WERI-Rb-1 (cell line): Measurements from ENCODE around the gene C17orf107.

ENCODE experiments used
- DNase-seq: peaks from one replicate; pipeline ENCODE4 v3.0.0-alpha.2; 2020
- H3K27ac ChIP-seq: fragments of 250-450 bp; sonication (Bioruptor Pico); 2 replicates; pipeline ENCODE4 v1.5.1; 2020; ENCODE audit warnings: mild to moderate bottlenecking, moderate library complexity
- H3K27me3 ChIP-seq: fragments of 250-450 bp; sonication (Bioruptor Pico); 2 replicates; pipeline ENCODE4 v1.5.1; 2021; ENCODE audit warnings: mild to moderate bottlenecking, low read depth, moderate library complexity; ENCODE audit not compliant: insufficient read depth, severe bottlenecking
- H3K36me3 ChIP-seq: fragments of 250-450 bp; sonication (Bioruptor Pico); 2 replicates; pipeline ENCODE4 v1.5.1; 2020; ENCODE audit warnings: mild to moderate bottlenecking, moderate library complexity
- H3K4me3 ChIP-seq: 2 replicates; pipeline ENCODE4 v1.5.1; 2011; ENCODE audit warnings: low read depth, mild to moderate bottlenecking, control low read depth, low read length
- H3K9me3 ChIP-seq: fragments of 250-450 bp; sonication (Bioruptor Pico); 2 replicates; pipeline ENCODE4 v1.5.1; 2021; ENCODE audit warnings: mild to moderate bottlenecking, moderate library complexity; ENCODE audit not compliant: severe bottlenecking
- TF ChIP-seq, protein P1 (sequence below): IDR thresholded peaks from 2 replicates; pipeline ENCODE4 v1.5.1; 2011; ENCODE audit warnings: low read depth, mild to moderate bottlenecking, control low read depth, inconsistent platforms, low read length

The C17orf107 gene

DNA sequence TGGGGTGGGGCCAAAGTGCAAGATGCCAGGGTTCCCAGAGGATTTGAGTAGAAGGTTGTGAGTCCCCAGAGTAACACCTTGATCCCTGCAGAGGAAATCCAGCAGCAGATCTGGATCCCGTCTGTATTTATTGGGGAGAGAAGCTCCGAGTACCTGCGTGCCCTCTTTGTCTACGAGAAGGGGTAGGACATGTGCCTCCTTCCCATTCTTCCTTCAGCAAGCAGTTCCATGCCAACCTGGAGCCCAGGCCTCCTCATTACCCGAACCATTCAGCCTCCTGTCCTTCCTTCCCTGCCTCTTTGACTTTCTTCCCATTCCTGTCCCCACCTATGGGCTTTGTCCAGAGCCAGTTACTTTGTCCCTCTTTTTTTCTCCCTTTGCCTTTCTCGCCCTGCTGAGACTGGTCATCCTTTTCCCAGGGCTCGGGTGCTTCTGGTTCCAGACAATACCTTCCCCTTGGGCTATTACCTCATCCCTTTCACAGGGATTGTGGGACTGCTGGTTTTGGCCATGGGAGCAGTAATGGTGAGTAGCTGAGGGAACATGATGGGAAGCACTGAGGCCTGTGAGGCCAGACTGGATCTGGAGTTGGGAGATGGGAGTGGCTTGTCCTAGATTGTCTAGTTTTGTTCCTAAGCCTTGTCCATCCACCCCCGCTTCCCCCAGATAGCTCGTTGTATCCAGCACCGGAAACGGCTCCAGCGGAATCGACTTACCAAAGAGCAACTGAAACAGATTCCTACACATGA is 43.6 kb downstream of the C17orf107 start:
- DNase-seq, result no peak
- Histone ChIP-seq H3K27ac (no peak overlapping the region), H3K4me3 (no peak overlapping the region), H3K36me3 (peaks cover 70% of the 10 kb centered on the region), H3K27me3 (no peaks in the 10 kb centered on the region), H3K9me3 (no peaks in the 10 kb centered on the region)
- TF ChIP-seq, protein P1, sequence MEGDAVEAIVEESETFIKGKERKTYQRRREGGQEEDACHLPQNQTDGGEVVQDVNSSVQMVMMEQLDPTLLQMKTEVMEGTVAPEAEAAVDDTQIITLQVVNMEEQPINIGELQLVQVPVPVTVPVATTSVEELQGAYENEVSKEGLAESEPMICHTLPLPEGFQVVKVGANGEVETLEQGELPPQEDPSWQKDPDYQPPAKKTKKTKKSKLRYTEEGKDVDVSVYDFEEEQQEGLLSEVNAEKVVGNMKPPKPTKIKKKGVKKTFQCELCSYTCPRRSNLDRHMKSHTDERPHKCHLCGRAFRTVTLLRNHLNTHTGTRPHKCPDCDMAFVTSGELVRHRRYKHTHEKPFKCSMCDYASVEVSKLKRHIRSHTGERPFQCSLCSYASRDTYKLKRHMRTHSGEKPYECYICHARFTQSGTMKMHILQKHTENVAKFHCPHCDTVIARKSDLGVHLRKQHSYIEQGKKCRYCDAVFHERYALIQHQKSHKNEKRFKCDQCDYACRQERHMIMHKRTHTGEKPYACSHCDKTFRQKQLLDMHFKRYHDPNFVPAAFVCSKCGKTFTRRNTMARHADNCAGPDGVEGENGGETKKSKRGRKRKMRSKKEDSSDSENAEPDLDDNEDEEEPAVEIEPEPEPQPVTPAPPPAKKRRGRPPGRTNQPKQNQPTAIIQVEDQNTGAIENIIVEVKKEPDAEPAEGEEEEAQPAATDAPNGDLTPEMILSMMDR, result no peak

DNA sequence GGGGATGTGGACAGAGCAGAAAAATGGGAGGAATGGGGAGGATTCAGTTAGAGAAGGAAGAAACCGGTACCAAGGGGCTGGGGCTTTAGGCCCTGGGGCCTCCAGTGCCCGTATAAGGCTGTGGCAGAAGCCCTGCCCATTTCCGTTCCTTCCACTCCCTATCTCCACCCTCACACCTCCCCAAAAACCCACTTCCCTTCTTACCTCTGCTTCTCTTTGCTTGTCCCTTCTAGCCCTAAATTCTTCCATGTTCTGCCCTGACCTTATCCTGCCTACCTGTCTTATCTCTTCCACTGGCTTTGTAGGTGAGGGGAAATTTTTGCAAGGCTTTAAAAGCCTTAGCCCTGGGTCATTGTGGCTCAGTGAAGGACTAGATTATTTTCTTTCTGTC is 44.8 kb downstream of the C17orf107 start:
- Histone ChIP-seq H3K27ac (no peak overlapping the region), H3K36me3 (peaks cover 65% of the 10 kb centered on the region), H3K4me3 (no peak overlapping the region), H3K9me3 (no peaks in the 10 kb centered on the region), H3K27me3 (no peaks in the 10 kb centered on the region)
- no peak for DNase-seq
- TF ChIP-seq, protein P1, result no peak

DNA sequence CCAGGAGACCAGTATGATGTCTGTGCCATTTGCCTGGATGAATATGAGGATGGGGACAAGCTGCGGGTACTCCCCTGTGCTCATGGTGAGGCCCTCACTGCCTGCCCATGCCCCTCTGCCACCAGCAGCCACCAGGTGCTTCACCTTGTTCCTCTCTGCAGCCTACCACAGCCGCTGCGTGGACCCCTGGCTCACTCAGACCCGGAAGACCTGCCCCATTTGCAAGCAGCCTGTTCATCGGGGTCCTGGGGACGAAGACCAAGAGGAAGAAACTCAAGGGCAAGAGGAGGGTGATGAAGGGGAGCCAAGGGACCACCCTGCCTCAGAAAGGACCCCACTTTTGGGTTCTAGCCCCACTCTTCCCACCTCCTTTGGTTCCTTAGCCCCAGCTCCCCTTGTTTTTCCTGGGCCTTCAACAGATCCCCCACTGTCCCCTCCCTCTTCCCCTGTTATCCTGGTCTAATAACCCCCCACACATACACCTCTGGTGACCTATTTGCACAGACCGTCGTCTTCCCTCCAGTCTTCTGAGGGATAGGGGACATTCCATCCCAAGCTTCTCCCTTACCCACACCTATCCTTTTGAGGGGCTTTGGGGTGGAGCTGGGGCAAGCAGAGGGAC is 45.3 kb downstream of the C17orf107 start:
- Histone ChIP-seq H3K9me3 (no peaks in the 10 kb centered on the region), H3K27me3 (no peaks in the 10 kb centered on the region), H3K27ac (no peak overlapping the region), H3K36me3 (peaks cover 65% of the 10 kb centered on the region), H3K4me3 (no peak overlapping the region)
- TF ChIP-seq, protein P1, result no peak
- DNase-seq, result no peak

DNA sequence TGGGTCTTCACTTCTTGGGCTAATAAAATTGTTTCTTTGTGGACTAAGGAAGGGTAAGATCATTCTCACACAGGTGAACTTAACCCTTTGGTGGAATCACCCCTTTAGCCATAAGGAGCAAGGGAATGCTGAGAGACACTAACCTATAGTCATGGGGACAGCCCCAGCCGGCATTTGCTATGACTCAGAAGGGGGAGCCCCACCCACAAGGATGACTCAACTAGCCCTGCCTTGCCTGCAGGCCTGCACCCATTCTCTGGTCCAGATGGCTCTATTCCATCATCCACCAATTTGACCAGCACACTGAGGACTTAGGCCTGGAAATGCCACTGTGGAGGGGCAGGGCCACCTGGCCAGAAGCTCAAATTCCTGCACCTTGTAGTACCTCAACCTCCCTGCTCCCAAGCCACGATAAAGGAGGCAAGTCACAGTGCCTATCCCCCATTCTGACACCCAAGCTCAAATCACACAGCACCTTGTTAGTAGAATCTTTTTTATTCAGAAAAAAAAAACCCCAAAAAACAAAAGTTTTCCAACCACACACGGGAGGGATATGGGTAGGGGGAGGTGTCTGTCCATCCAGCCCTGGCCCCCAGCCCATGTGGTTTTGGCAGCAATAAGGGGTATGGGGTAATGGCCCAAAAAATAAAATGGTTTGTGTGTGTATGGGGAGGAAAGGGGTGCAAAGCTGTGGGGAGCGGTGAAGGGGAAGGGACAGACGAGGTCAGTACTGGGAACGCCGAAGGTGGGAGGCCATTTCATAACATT is 46.0 kb downstream of the C17orf107 start:
- Histone ChIP-seq H3K9me3 (no peaks in the 10 kb centered on the region), H3K4me3 (no peak overlapping the region), H3K36me3 (peaks cover 65% of the 10 kb centered on the region), H3K27ac (no peak overlapping the region), H3K27me3 (no peaks in the 10 kb centered on the region)
- DNase-seq, result peak; percentile 50
- TF ChIP-seq, protein P1, result no peak

DNA sequence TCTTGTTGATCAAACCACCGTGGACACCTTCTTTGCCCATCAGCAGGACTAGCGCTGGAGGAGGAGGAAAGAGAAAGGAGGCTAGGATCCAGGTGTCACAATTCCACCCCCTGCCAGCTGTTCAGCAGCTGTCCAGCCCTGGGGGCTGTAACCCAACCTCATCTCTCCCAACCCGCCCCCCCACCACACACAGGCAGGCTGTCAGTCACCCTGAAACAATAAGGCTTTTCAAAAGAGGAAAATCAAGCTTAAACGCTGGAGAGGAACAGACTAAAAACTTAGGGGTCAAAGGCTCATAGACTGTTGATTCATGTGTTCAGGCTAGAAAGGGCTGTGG is 46.6 kb downstream of the C17orf107 start:
- Histone ChIP-seq H3K9me3 (no peaks in the 10 kb centered on the region), H3K27me3 (no peaks in the 10 kb centered on the region), H3K27ac (no peak overlapping the region), H3K36me3 (peaks cover 65% of the 10 kb centered on the region), H3K4me3 (no peak overlapping the region)
- no peak for DNase-seq
- TF ChIP-seq, protein P1, result no peak
